Keratinocyte (primary cell): ENCODE measurements around the gene SPTAN1. TPM values are rescaled to one million over a fixed set of nuclear protein-coding genes. Genes with fewer than 3 reads are reported as not detected.

Experiments
- DNase-seq: peaks from one replicate; pipeline ENCODE4 v3.0.0-alpha.2; 2011; ENCODE audit warnings: low read depth, missing footprints, low spot score
- FAIRE-seq: peaks from 2 replicates; lab custom pipeline; 2011; peaks lifted over from hg19 to GRCh38; lab: Jason Lieb, UNC
- H2AFZ ChIP-seq: 2 replicates; pipeline ENCODE4 v1.6.0; 2012; ENCODE audit warnings: low read length, control low read depth, inconsistent platforms; ENCODE audit not compliant: control insufficient read depth
- H3K27ac ChIP-seq: 2 replicates; pipeline ENCODE4 v1.5.1; 2011; ENCODE audit warnings: low read length; ENCODE audit not compliant: control insufficient read depth, insufficient read depth
- H3K27me3 ChIP-seq: 3 replicates; pipeline ENCODE4 v1.6.0; 2011; ENCODE audit warnings: low read length; ENCODE audit not compliant: control insufficient read depth, insufficient read depth; ENCODE audit errors: extremely low read depth
- H3K36me3 ChIP-seq, 2 experiments: 2 replicates in 1 of 2; 3 replicates in 1 of 2; pipeline ENCODE4 v1.5.1; 2011; ENCODE audit warnings: low read length in 2 of 2, mild to moderate bottlenecking in 1 of 2; ENCODE audit not compliant: control insufficient read depth in 2 of 2, insufficient read depth in 2 of 2; ENCODE audit errors: extremely low read depth in 1 of 2
- H3K4me1 ChIP-seq: 3 replicates; pipeline ENCODE4 v1.5.1; 2011; ENCODE audit warnings: low read length; ENCODE audit not compliant: control insufficient read depth, insufficient read depth; ENCODE audit errors: extremely low read depth
- H3K4me2 ChIP-seq: 3 replicates; pipeline ENCODE4 v1.6.0; 2011; ENCODE audit warnings: low read depth, low read length; ENCODE audit not compliant: control insufficient read depth, insufficient read depth; ENCODE audit errors: extremely low read depth
- H3K4me3 ChIP-seq, 3 experiments: fragments of 200-600 bp in 1 of 3; sonication (generic) in 1 of 3; 2 replicates in 2 of 3; 3 replicates in 1 of 3; pipeline ENCODE4 v1.5.1; 2011 to 2016; ENCODE audit warnings: low read length in 3 of 3, mild to moderate bottlenecking in 3 of 3, control low read depth in 2 of 3, inconsistent platforms in 1 of 3, low read depth in 1 of 3, mixed read lengths in 1 of 3, mixed run types in 1 of 3, moderate library complexity in 1 of 3; ENCODE audit not compliant: control insufficient read depth in 2 of 3, insufficient read depth in 2 of 3; ENCODE audit errors: extremely low read depth in 1 of 3
- H3K79me2 ChIP-seq: 2 replicates; pipeline ENCODE4 v1.6.0; 2012; ENCODE audit warnings: low read length; ENCODE audit not compliant: control insufficient read depth, insufficient read depth
- H3K9ac ChIP-seq: 3 replicates; pipeline ENCODE4 v1.6.0; 2011; ENCODE audit warnings: low read length; ENCODE audit not compliant: control insufficient read depth, insufficient read depth; ENCODE audit errors: extremely low read depth
- H3K9me1 ChIP-seq: 3 replicates; pipeline ENCODE4 v1.6.0; 2011; ENCODE audit warnings: low read length; ENCODE audit not compliant: control insufficient read depth, insufficient read depth; ENCODE audit errors: extremely low read depth
- H3K9me3 ChIP-seq: 2 replicates; pipeline ENCODE4 v1.5.1; 2012; ENCODE audit warnings: low read depth, low read length; ENCODE audit not compliant: control insufficient read depth
- H4K20me1 ChIP-seq: 3 replicates; pipeline ENCODE4 v1.6.0; 2011; ENCODE audit warnings: low read length; ENCODE audit not compliant: control insufficient read depth, insufficient read depth; ENCODE audit errors: extremely low read depth
- CTCF ChIP-seq, 3 experiments: IDR thresholded peaks in 1 of 3; conservative IDR thresholded peaks in 1 of 3; optimal IDR thresholded peaks in 1 of 3; 2 replicates in 2 of 3; 3 replicates in 1 of 3; pipeline versions ENCODE3 to v1.5.1; 2011; ENCODE audit warnings: low read length in 3 of 3, mild to moderate bottlenecking in 3 of 3, moderate library complexity in 2 of 3, control low read depth in 1 of 3, inconsistent platforms in 1 of 3; ENCODE audit not compliant: insufficient read depth in 2 of 3; ENCODE audit errors: extremely low read depth in 1 of 3
- EZH2 ChIP-seq: IDR thresholded peaks from one replicate; pipeline ENCODE4 v1.6.1; 2012; ENCODE audit warnings: inconsistent platforms, mild to moderate bottlenecking, low read length, moderate library complexity
- dilution Hi-C: fragments of 300-500 bp; cut with MboI; formaldehyde crosslinking; loops from one replicate; pipeline ENCODE4 v1.7.0; 2020; ENCODE audit warnings: low sequenced_read_pairs; ENCODE audit not compliant: extremely low pct_ligation_motif_present
- polyA plus RNA-seq, 5 experiments: library from polyadenylated mRNA; depleted of rRNA in 3 of 5; stranded (reverse) in 3 of 5; stranded (forward) in 1 of 5; unstranded in 1 of 5; fragments of >200 nt; gene quantifications; 1 replicate in 1 of 5; 2 replicates in 3 of 5; 3 replicates in 1 of 5; pipeline versions ENCODE4 v1.2.1 to v1.2.3, GENCODE V29; 2011 to 2012; ENCODE audit warnings: missing spikeins in 2 of 5, low read depth in 1 of 5, low replicate concordance in 1 of 5

The SPTAN1 gene
- polyA plus RNA-seq, 1 donor (not counting 4 experiments of a cell fraction or from before 2014, with no cell fraction given) = 98.7 TPM

- Histone ChIP-seq H2AFZ (no peak overlapping the region), H4K20me1 (no peaks in the 10 kb centered on the region), H3K36me3 (peaks cover 16 to 31% of the 10 kb centered on the region in 2 experiments), H3K4me3 (peak overlapping the region in 1 of 3 experiments; percentile 3), H3K9me3 (no peaks in the 10 kb centered on the region), H3K79me2 (no peaks in the 10 kb centered on the region), H3K4me1 (peaks cover 19% of the 10 kb centered on the region), H3K27me3 (no peaks in the 10 kb centered on the region), H3K27ac (peak overlapping the region; percentile 53), H3K9ac (peak overlapping the region; percentile 25), H3K4me2 (peak overlapping the region; percentile 52), H3K9me1 (no peaks in the 10 kb centered on the region)
- dilution Hi-C loops = no loop called here
- TF ChIP-seq CTCF (optimal IDR thresholded peaks at IDR 0.05 in 1 of 3, IDR thresholded peaks at IDR 0.05 in 1 of 3, conservative IDR thresholded peaks at IDR 0.05 in 1 of 3; ENCODE audit: extremely low read depth in 1 of 3, insufficient read depth in 2 of 3, low read length in 3 of 3) (no peak), EZH2 (no peak)
- DNase-seq (no peak), FAIRE-seq (no peak)
Measured at GRCh38 chr9:128634651-128635262, 82.4 kb downstream of the SPTAN1 start.

GRCh38 chr9:128635266-128636023 is 83.1 kb downstream of the SPTAN1 start:
- H3K9me3 ChIP-seq = no peaks in the 10 kb centered on the region
- H3K4me1 ChIP-seq = peaks cover 19% of the 10 kb centered on the region
- H3K9me1 ChIP-seq = no peaks in the 10 kb centered on the region
- peak overlapping the region; percentile 69 for H3K9ac ChIP-seq
- FAIRE-seq = peak; percentile 87
- H3K27ac ChIP-seq = peak overlapping the region; percentile 86
- no peaks in the 10 kb centered on the region for H3K79me2 ChIP-seq
- peak; percentile 90 for DNase-seq
- H2AFZ ChIP-seq = no peak overlapping the region
- H3K4me2 ChIP-seq = peak overlapping the region; percentile 74
- no peaks in the 10 kb centered on the region for H3K27me3 ChIP-seq
- peaks cover 9 to 28% of the 10 kb centered on the region in 2 experiments for H3K36me3 ChIP-seq
- dilution Hi-C loops = no loop called here
- peak overlapping the region in 1 of 3 experiments; percentile 3 for H3K4me3 ChIP-seq
- TF ChIP-seq EZH2 (no peak), CTCF (optimal IDR thresholded peaks at IDR 0.05 in 1 of 3, IDR thresholded peaks at IDR 0.05 in 1 of 3, conservative IDR thresholded peaks at IDR 0.05 in 1 of 3; ENCODE audit: extremely low read depth in 1 of 3, insufficient read depth in 2 of 3, low read length in 3 of 3) (peak in 2 of 3 experiments; percentile 89 to 90)
- H4K20me1 ChIP-seq = no peaks in the 10 kb centered on the region
